Measurements from ENCODE around the gene SYT8.

DNA sequence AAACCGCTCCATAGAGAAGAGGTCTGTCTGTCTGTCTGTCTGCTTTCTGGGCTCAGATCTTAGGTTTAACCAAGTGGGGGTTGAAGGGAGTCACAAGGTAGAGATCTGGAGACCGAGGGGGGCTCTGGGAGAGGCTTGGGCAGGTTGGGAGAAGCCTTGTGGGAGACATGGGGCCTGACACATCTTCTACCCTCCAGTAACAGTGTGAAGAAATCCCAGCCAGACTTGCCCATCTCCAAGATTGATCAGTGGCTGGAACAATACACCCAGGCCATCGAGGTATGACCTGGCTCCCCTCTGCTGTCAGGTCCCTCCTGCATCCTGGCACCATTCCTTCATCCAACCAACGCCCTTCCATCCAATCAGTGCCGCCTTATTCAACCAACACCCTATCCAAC is 49.5 kb downstream of the SYT8 start:
- TF ChIP-seq CTCF (IDR thresholded peaks at IDR 0.05) (no peak), EZH2 (IDR thresholded peaks at IDR 0.05; ENCODE audit: borderline replicate concordance, insufficient read depth, low read depth, low read length, poor library complexity, severe bottlenecking) (no peak)

All from B cell (primary cell).